Measurements from ENCODE around the gene CRELD1.

DNA sequence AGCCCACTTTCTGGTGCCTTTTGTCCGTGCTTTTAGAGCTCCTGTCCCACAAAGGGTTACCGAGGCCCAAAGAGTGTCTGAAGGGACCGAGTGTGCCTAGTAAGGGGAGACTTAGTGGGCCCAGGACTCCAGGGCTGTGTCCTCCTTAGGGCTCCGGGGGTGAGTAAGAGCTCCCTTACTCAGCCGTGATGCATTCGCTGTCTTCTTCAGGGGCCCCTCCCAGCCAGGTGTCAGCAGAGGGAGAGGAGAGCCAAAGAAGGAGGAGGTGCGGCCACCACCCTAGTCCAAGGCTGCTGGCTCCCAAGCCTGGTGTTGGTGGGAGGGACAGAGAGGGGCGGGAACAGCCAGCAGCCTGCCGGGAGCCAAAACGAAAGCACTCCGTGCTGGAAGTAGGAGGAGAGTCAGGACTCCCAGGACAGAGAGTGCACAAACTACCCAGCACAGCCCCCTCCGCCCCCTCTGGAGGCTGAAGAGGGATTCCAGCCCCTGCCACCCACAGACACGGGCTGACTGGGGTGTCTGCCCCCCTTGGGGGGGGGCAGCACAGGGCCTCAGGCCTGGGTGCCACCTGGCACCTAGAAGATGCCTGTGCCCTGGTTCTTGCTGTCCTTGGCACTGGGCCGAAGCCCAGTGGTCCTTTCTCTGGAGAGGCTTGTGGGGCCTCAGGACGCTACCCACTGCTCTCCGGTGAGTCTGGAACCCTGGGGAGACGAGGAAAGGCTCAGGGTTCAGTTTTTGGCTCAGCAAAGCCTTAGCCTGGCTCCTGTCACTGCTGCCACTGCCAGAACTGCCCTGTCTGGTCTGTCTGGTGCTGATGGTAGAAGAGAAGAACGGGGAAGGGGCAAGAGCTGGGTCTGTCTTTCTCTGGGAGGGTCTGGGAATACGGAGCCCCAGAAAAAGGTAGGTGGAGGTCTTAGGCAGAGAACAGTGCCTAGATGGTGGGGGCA is 16.6 kb upstream of the CRELD1 start, which contains the start of gene IL17RC:
- TF ChIP-seq, protein P1, sequence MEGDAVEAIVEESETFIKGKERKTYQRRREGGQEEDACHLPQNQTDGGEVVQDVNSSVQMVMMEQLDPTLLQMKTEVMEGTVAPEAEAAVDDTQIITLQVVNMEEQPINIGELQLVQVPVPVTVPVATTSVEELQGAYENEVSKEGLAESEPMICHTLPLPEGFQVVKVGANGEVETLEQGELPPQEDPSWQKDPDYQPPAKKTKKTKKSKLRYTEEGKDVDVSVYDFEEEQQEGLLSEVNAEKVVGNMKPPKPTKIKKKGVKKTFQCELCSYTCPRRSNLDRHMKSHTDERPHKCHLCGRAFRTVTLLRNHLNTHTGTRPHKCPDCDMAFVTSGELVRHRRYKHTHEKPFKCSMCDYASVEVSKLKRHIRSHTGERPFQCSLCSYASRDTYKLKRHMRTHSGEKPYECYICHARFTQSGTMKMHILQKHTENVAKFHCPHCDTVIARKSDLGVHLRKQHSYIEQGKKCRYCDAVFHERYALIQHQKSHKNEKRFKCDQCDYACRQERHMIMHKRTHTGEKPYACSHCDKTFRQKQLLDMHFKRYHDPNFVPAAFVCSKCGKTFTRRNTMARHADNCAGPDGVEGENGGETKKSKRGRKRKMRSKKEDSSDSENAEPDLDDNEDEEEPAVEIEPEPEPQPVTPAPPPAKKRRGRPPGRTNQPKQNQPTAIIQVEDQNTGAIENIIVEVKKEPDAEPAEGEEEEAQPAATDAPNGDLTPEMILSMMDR (IDR thresholded peaks at IDR 0.05): peak in 2 of 12 donors; percentile 6
- TF ChIP-seq POLR2A (IDR thresholded peaks at IDR 0.05): peak in 1 of 2 donors; percentile 82
